ENCODE measurements around the gene CEP83.
"Not testable (repeated sequence)": the region's sequence is repeated elsewhere in the genome, so short reads cannot be mapped to it uniquely, and the experiment has no call there.

CEP83 gene, protein sequence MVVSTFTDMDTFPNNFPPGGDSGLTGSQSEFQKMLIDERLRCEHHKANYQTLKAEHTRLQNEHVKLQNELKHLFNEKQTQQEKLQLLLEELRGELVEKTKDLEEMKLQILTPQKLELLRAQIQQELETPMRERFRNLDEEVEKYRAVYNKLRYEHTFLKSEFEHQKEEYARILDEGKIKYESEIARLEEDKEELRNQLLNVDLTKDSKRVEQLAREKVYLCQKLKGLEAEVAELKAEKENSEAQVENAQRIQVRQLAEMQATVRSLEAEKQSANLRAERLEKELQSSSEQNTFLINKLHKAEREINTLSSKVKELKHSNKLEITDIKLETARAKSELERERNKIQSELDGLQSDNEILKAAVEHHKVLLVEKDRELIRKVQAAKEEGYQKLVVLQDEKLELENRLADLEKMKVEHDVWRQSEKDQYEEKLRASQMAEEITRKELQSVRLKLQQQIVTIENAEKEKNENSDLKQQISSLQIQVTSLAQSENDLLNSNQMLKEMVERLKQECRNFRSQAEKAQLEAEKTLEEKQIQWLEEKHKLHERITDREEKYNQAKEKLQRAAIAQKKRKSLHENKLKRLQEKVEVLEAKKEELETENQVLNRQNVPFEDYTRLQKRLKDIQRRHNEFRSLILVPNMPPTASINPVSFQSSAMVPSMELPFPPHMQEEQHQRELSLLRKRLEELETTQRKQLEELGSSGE

DNA sequence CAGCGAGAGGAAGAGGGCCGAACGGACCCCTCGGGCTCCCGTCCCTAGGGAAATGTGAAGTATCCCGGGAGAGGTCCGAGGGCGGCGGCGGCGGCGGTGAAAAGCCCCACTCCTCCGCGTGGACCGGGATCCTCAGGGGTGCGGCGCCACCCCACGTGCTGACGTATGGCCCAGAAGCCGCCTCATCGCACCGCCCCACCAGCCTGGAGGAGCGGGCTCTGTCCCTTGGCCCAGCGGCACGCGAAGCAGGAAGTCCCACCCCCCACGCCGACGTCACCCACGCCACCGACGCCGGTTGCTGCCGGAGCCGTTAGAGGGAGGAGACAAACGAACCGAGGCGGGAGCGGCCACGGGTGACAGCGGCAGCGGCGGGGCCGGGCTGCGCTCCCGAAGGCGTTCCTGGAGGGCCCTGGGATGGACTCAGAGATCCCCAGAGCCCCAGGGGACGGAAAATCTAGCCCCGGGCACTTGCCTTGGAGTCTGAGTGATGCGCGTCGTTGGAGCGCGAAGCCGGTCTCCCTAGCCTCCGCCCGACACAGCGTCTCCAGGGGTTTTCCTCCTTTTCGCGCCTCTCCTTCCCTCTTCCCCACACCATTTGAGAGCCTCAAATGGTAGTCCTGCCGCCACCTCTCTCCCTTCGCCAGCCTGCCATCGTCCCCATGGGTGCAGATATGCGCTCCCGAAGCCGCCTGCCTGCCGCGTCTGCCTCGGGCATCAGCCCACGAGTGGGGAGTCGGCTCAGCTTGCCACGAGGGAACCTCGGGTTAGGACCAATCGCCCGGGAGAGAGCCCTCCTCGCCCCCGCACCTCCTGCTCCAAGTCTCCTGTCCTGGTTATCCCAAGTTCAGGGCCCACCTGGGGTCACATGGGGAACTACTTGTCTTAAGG, at the start of gene CEP83:
CEP83 (minus strand) TSS at position 140 of the 888 bp plus-strand sequence. CDS start 47,377 bp downstream, outside the sequence.
- peak; percentile 70 for DNase-seq (ENCODE audit: low read depth)

DNA sequence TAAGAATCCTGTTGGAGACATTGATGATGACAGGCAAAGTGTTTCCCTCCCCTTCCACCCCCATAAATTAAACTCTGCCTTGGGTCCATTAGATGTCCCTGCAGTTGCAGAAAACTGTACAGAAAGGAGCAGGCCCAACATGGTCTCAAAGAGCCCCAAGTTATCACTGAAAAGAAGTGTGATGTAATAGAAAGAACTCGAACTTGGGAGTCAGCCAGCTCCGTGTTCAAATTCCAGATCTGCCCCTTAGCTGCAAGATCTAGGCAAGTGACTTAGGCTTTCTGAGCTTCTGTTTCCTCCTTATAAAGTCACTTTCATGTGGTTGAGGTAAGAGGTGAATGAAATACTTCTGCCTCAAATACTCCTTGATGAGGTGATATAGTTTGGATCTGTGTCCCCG, 49.6 kb upstream of the CEP83 start:
- DNase-seq (ENCODE audit: low read depth), result no peak

DNA sequence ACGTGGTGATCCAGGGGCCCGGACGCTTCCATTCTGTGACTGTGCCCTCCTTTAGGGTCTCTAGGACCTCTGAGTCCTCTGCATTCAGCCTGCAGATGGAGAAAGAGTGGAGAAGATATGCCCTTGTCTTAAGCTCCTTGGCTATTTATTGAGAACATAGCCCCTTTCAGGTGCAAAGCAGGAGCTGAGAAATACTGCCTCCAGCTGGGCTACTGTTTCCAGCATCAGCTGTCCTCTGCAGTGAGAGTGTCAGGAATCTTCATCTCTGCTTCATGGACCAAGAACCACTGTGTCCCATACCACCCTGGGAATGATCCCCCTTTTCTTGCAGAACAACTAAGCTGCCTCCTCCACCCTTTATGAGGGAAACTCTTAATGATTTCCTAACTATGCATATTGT, 47.8 kb upstream of the CEP83 start:
- DNase-seq (ENCODE audit: low read depth), result no peak

DNA sequence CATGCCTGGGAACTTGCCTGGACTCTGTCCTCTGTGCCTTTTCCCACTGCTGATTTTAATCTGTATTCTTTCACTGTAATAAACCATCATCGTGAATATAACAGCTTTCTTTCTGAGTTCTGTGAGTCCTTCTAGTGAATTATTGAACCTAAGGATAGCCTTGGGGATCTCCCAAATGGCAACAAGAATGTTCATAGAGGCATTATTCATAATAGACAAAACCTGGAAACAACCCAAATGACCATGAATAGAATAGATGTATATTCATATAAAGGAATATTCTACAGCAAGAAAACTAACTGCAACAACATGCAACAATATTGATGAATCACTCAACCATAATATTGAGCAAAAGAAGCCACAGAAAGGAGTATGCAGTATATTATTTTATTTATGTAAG, 44.7 kb upstream of the CEP83 start:
- no peak for DNase-seq (ENCODE audit: low read depth)

DNA sequence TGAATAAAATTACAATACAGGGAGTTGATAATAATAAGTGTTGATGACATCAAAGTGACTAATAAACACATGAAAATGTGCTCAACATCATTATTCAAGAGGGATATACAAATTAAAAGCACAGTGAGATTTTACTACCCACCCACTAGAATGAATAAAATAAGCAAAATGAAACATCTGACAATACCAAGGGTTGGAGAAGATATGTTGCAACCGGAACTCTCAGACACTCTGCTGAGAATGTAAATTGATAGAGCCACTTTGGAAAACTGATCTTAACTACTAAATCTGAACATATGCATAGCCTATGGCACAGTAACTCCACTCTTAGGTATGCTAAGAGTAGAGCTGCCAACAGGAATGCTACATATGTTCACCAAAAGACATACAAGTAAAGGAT, 44.0 kb upstream of the CEP83 start:
- no peak for DNase-seq (ENCODE audit: low read depth)

DNA sequence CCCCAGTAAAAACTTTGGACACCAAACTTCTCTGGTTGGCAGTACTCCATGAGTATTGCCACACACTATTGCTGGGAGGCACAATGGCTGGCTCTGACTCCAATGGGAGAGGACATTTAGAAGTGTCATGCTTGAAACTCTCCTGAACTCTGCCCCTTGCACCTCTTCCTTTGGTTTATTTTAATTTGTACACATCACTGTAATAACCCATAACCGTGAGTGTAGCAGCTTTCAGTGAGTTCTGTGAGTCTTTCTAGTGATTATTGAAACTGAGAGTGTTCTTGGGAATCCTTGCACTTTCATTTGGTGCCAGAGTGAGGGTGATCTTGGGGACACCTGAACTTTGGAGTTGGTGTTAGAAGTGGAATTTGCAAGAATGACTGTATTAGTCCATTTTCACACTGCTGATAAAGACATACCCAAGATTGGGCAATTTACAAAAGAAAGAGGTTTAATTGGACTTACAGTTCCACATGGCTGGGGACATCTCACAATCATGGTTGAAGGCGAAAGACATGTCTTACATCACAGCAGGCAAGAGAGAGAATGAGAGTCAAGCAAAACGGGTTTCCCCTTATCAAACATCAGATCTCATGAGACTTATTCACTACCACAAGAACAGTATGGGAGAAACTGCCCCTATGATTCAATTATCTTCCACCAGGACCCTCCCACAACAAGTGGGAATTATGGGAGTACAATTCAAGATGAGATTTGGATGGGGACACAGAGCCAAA, 41.3 kb upstream of the CEP83 start:
- DNase-seq (ENCODE audit: low read depth), result no peak

DNA sequence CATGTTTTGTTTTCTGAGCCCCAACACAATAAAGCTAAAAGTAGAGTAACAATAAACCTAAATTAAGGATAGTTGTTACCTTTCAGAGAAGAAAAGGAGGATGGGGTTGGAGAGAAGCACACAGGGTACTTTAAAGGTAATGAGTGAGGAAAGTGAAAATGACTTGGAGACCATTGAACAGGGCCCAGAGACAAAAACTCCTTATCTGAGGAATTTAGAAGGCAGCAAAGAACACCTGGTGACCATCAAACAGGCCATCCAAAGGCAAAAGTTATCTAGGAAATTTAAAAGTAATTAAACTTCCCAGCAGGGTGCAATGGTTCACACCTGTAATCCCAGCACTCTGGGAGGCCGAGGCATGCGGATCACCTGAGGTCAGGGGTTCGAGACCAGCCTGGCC, 39.0 kb upstream of the CEP83 start:
- no peak for DNase-seq (ENCODE audit: low read depth)

DNA sequence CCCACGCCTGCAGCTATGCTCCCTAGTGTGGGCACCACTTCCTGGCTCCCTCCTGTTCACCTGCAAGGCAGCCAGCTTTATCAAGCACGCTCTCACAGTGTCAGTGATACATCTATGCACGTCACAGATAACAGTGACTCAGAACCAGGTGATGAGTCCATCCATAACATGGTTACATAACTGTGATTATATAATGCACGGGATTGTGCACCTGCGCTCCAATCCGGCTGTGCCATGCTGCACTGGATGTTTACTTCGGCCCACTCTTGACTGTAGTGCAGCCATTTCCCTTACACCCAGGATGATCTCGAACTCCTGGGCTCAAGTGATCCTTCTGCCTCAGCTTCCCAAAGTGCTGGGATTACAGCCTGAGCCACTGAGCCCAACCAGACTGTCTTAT, 38.4 kb upstream of the CEP83 start:
- DNase-seq (ENCODE audit: low read depth), result no peak

DNA sequence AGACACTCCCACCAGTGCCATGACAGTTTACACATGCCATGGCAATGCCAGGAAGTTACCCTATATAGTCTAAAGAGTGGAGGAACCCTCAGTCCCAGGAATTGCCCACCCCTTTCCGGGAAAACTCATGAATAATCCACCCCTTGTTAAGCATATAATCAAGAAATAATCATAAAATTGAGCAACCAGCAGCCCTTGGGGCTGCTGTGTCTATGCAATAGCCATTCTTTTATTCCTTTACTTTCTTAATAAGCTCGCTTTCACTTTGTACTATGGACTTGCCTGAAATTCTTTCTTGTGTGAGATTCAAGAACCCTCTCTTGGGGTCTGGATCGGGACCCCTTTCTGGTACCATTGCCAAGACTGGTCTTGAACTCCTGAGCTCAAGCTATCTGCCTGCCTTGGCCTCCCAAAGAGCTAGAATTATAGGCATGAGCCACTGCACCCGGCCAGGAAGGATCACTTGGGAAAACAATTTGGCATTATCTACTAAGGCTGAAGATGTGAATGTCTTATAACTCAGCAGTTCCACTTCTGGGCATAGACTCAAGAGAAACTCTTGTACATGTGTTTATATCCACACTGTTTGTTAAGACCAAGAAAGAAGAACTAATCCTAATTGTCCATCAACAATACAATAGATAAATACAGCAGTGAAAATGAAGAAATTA, 35.9 kb upstream of the CEP83 start:
- DNase-seq (ENCODE audit: low read depth), result no peak

DNA sequence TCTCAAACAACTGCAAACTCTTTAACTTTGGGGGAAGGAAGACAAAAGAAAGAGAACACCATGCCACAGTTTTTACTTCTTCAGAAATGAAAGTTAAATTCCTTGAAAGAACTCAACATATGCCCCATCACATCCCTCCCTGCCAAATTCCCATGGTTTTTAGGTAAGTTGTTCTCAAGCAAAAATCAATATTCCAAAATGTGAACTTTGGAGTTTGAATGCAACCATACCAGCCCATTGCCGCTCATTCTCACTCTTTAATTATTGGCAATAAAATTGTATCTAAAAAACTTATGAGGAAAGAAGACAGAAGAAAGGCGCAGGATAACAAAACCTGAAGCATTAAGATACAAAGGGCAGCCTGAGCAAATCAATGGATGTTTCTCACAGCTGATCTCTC, 31.8 kb upstream of the CEP83 start:
- no peak for DNase-seq (ENCODE audit: low read depth)

DNA sequence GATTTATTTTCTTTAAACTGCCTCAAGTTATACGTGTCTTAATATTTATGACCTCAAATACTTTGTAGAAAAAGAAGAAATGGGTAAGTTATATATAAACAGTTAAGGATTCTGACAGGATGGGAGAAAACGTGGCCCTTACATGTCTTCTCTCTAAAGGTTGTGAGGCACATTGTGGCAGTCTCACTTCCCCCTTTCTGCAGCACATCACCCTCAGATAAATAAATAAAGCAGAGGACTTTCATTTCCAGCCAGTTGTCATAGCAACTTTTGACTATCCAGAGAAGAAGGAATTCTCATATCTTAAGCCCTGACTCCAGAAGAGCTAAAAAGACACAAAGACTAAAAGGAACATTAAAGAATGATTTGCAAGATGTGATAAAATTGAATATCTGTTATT, 28.8 kb upstream of the CEP83 start:
- no peak for DNase-seq (ENCODE audit: low read depth)

DNA sequence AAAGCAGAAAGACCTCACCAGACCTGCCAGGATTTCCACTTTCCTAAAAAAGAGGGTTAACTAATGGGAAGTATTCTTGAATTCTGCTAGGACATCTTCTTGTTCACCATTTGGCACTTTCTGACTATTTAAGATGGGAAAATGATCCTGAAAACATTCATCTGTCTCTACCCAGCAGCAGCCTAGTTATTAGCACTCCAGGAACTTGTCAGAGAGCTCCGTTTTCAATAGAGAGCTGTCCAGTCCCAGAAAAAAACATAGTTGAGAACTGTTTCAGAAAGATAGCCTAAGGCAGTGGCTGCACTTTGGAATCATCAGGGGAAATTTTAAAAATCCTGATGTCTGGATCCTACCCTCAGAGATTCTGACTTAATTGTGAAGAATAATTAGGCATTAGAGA, 22.1 kb upstream of the CEP83 start:
- DNase-seq (ENCODE audit: low read depth), result no peak

DNA sequence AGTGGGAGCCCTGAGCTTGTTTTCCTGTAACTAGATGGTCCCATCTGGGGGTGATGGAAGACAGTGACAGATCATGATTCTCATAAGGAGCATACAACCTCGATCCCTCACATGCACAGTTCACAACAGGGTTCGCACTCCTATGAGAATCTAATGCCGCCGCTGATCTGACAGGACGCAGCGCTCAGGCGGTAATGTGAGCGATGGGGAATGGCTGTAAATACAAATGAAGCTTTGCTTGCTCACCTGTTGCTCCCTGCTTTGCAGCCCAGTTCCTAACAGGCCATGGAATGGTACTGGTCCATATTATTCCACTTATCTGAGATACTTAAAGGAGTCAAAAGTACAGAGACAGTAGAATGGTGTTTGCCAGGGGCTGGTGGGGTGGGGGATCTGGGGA, 9.9 kb upstream of the CEP83 start:
- no peak for DNase-seq (ENCODE audit: low read depth)

DNA sequence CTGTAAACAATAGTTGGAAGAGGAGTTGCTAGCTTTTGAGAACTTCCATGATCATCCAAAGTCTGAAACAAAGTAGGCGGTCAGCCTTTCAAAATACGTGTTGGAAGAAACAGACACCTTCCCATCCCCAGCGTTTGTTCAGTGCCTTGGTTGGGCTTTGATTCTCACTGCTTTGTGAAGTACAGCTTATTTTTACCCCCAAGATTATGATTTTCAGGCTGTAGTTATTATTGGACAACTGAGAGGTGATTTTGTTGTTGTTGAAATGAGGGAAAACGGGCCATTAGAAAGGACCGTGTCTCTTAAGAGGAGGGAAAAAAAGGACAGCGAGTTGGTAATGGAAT, 921 bp upstream of the CEP83 start:
- peak; percentile 4 for DNase-seq (ENCODE audit: low read depth)

DNA sequence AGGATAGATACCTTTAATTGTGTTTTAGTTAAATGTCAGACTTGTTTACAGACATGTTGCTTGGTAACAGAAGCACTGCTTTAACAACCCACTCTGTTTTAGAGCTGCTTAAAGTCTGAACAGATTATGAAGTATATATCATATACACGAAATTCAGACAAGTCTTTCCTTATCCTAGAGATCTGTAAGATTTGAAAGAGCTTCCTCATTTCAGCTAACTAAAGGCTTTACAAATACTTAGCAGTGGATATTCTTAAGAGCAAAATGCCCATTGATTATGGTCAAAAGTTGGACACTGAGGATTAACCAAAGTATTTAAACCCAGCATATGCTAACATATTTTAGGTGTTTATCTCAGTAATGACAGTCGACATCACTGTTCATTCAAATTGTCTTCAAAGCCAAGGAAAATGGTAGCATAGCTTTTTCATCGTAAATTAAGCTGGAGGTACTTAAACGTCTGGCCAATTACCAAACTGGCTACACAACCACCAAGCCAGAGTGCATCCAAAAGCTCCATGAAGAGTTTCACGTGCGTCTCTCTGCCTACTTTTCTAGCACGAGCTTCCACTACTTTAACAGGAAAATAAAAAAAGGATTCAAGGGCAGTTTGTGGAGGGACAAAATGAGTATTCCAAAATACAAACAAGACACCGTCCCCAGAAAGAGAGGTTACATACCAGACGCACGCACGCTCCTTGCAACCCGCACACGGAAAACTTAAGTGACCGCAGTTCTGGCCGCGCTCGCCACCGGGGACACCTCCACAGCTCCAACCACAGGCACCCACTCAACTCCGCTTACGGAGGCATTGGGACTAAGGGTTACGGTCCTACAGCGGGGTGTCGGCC, 565 bp downstream of the CEP83 start:
- DNase-seq (ENCODE audit: low read depth), result peak; percentile 16

DNA sequence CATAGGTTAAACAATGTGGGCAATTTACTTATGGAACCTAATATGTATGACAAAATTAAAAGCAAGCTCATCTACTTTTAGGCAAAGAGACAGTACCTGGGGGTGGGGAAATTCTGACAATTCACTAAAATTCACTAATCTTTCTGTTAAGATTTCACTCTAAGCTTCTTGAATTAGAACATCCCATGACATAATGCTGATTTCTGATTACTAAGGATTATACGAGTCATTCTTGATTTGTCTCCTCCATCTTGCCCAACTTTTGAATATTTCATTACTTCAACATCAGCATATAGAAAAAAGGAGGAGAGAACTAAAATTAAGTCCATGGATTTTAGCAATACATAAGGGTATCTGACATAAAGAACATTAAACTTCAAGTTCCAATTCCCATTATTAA, 2.4 kb downstream of the CEP83 start:
- DNase-seq (ENCODE audit: low read depth), result no peak

DNA sequence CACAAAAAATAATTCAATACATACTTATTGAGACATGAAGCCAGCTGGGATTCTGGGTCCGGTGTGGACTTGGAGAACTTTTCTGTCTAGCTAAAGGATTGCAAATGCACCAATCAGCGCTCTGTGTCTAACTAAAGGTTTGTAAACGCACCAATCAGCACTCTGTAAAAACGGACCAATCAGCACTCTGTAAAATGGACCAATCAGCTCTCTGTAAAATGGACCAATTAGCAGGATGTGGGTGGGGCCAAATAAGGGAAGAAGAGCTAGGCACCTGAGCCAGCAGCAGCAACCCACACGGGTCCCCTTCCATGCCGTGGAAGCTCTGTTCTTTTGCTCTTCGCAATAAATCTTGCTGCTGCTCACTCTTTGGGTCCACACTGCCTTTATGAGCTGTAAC, 5.3 kb downstream of the CEP83 start:
- DNase-seq (ENCODE audit: low read depth), result not testable (repeated sequence)

DNA sequence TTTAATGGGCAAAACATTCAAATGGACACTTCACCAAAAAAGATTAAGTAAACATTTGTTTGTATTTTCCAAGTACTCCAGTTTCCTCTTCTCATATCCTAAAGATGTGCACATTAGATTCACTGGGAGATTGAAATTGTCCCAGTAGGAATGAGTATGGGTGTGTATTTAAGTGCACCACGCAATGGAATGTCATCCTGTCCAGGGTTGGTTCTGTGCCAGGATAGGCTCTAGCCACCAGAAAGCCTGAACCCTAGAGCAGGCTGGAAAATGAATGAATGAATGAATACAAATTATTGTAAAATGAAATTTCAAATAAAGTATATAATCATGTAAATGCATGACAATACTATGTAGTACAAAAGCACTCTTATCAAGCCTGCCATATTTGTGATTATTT, 14.0 kb downstream of the CEP83 start:
- DNase-seq (ENCODE audit: low read depth), result no peak

DNA sequence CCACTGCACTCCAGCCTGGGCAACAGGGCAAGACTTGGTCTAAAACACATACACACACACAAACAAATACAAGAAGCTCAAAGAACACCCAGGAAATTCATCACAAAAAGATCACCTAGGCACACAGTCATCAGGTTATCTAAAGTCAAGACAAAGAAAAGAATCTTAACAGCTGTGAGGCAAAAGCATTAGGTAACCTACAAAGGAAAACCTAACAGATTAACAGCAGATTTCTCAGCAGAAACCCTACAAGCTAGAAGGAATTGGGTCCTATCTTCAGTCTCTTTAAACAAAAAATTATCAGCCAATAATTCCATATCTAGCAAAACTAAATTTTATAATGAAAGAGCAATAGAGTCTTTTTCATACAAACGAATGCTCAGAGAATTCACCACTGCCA, 22.4 kb downstream of the CEP83 start:
- no peak for DNase-seq (ENCODE audit: low read depth)

DNA sequence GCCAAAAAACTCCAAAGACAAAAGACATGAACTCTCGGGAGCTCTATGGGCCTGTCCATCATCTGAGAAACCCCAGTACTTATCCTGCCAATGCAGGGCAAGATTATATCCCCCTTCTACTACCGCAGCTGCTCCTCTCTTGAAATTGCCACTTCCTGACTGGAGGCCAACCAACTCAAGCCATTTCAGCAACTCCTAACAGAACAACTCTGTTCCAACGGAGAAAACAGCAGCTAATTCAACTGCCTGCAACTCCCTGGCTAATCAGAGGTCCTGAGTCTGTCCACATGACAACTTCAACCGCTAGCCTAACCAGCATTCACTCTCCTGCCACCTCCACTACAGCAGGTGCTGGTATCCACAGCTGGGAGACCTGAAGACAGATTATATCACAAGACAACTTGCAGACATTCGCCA, 24.1 kb downstream of the CEP83 start:
- DNase-seq (ENCODE audit: low read depth), result no peak

DNA sequence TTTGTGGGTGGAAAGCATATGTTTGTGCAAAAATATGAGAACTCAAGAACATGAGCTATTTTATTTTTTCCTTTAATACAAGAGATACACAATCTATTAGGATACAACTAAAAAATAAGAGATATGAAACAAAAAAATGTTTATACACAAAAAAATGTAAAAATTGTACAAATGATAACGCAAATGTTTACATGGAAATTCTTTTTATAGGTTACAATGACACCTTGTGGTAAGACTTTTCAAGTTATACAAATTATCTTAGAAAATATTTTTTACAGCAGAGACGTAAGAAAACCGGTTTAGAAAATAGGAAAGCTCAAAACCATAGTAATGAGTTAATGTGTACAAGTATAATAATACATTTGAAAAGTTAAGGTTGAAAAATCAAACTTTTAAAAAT, 25.5 kb downstream of the CEP83 start:
- no peak for DNase-seq (ENCODE audit: low read depth)

Data from HS-5 (cell line).